C4-2B (cell line): ENCODE results near the gene PARP1.

Source experiments
- H3K27ac ChIP-seq: fragments of 450-650 bp; 2 replicates; pipeline ENCODE4 v1.5.1; 2017
- ZFX ChIP-seq: fragments of 450-650 bp; IDR thresholded peaks from 2 replicates; pipeline ENCODE4 v1.6.1; 2017
- TF ChIP-seq, protein P1 (sequence below): fragments of 450-650 bp; conservative IDR thresholded peaks from 2 replicates; pipeline ENCODE4 v1.5.1; 2017; ENCODE audit warnings: mild to moderate bottlenecking

Gene PARP1

DNA sequence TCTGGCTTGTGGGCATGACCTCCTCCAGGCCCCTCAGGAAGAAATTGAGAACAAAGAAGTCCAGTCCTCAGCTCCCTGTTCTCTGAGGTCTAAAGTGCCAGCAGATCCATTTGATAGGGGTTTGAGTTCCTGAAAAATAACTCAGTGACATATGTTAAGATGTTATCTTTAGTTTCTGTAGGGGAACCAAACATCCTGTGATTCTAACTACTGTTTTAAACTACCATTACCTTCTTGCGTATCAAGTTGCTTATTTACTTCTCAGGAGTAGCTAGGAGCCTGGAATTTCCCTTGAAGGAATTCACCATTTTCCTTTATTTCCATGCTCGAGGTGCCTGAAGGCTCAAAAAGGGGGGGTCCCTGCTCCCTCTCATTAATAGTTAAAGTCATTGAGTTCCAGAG lies 80.1 kb downstream of the PARP1 start:
- H3K27ac ChIP-seq, result no peak overlapping the region
- TF ChIP-seq, protein P1, sequence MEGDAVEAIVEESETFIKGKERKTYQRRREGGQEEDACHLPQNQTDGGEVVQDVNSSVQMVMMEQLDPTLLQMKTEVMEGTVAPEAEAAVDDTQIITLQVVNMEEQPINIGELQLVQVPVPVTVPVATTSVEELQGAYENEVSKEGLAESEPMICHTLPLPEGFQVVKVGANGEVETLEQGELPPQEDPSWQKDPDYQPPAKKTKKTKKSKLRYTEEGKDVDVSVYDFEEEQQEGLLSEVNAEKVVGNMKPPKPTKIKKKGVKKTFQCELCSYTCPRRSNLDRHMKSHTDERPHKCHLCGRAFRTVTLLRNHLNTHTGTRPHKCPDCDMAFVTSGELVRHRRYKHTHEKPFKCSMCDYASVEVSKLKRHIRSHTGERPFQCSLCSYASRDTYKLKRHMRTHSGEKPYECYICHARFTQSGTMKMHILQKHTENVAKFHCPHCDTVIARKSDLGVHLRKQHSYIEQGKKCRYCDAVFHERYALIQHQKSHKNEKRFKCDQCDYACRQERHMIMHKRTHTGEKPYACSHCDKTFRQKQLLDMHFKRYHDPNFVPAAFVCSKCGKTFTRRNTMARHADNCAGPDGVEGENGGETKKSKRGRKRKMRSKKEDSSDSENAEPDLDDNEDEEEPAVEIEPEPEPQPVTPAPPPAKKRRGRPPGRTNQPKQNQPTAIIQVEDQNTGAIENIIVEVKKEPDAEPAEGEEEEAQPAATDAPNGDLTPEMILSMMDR, result no peak
- TF ChIP-seq ZFX, result no peak

DNA sequence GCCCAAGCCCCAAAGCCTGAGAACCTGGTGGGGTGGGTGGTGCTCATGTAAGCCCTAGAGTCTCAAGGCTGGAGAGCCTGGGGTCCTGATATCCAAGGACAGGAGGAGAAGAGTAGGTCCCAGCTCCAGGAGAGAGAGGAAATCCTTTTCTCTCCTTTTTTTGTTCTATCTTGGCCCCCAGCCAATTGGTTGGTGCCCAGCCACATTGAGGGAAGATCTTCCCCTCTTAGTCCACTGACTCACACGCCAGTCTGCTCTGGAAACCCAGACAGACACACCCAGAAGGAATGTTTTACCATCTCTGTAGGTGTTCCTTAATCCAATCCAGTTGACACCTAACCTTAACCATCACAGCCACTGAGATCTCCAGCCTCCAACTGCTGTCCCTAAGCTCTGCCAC lies 82.7 kb downstream of the PARP1 start:
- H3K27ac ChIP-seq, result no peak overlapping the region
- TF ChIP-seq ZFX, result no peak
- TF ChIP-seq, protein P1, result no peak

DNA sequence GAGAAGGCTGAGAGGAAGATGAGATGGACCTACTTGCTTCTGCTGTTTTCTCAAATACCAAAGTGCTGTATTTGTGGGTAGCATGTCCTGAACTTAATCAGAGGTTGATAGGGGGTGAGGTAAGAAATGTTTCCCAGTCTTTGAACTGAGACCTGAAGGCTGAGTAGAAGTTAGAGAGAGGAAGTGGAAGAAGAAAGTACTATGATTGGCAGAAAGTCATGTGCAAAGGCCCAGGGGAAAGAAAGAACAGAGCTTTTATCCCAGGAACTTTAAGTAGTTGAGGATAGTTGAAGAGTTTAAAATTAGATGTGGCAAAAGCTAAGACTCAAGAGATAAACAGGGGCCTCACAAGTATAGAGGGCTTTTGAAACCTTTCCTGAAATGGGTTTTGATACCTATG lies 83.4 kb downstream of the PARP1 start:
- TF ChIP-seq ZFX, result no peak
- TF ChIP-seq, protein P1, result no peak
- H3K27ac ChIP-seq, result no peak overlapping the region

DNA sequence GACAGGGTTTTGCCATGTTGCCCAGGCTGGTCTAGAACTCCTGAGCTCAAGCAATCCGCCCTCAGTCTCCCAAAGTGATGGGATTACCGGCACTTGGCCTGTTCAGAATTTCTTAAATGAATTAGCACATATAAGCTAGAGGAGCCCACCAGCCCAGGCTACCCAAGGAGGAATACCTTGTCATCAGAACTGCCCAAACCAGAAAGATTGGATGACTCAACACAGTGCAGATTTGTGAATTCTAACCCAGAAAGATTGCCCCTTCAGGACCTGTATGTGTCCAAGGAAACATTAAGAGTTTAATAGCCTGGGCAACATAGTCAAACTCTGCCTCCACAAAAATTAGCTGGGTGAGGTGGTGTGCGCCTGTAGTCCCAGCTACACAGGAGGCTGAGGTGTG lies 84.9 kb downstream of the PARP1 start:
- TF ChIP-seq, protein P1, result no peak
- no peak for TF ChIP-seq ZFX
- H3K27ac ChIP-seq, result no peak overlapping the region

DNA sequence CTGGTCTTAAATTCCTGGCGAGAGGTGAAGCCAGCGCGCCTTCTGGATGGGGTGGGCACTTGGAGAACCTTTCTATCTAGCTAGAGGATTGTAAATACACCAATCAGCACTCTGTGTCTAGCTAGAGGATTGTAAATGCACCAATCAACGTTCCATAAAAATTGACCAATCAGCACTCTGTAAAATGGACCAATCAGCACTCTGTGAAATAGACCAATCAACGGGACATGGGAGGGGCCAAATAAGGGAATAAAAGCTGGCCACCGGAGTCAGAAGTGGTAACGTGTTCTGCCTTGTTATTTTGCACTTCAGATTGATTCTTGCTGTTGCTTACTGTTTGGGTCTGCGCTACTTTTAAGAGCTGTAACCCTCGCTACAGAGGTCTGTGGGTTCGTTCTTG lies 87.0 kb downstream of the PARP1 start:
- no peak overlapping the region for H3K27ac ChIP-seq
- no peak for TF ChIP-seq ZFX
- TF ChIP-seq, protein P1, result no peak

DNA sequence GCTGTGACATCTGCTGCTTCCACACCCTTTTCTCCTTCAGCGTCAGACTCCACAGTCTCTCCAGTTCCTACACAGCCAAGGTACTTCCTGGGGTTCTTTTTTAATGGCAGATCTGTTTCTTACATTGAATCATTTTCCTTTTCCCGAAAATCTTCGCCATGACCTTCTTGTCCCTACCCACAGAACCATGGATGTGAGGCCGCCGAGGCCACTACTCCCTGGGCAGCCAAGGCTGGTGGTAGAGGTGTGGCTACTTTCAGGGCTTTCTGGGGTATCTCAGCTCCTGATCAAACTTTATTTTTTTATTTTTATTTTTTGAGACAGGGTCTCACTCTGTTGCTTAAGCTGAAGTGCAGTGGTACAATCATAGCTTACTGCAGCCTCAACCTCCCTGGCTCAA lies 89.4 kb downstream of the PARP1 start:
- TF ChIP-seq, protein P1, result no peak
- TF ChIP-seq ZFX, result no peak
- H3K27ac ChIP-seq, result no peak overlapping the region

DNA sequence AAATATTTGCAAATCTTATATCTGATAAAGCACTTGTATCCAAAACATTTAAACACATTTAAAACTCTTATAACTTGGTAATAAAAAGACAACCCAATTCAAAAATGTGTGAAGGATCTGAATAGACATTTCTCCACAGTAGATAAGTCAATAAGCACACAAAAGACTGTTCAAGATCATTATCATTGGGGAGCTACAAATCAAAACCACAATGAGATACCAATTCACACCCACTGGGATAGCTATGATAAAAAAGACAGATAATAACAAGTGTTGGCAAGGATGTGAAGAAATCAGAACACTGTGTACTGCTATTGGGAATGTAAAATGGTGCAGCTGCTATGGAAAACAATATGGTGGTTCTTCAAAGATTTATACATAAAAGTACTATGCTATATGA lies 93.8 kb downstream of the PARP1 start:
- no peak overlapping the region for H3K27ac ChIP-seq
- TF ChIP-seq ZFX, result no peak
- TF ChIP-seq, protein P1, result no peak

DNA sequence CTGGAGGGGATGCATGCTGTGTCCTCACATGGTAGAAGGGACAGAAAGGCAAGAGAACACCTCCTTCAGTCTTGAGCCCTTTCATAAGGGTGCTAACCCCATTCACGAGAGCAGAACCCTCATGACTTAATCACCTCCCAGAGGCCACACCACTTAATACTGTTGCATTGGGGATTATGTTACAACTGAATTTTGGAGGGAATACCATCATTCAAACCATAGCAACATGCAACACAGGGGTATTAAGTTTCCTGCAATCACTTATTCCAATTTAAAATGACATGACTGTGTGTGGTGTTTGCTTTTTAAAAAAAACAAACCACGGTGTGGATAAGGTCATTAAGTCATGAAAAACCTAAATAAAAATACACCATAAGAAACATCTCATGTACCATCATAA lies 95.8 kb downstream of the PARP1 start:
- H3K27ac ChIP-seq, result no peak overlapping the region
- no peak for TF ChIP-seq ZFX
- TF ChIP-seq, protein P1, result no peak
